Measurements from ENCODE around the gene TMEM245. TPM values are rescaled to one million over a fixed set of nuclear protein-coding genes. Genes with fewer than 3 reads are reported as not detected.

TMEM245 gene
- total RNA-seq, 1 experiment from 2014 or later: 110 TPM

GRCh38 chr9:109094268-109094667 is 25.5 kb downstream of the TMEM245 start:
- no peak for TF ChIP-seq CTCF (IDR thresholded peaks at IDR 0.05; ENCODE audit: insufficient read depth in 1 of 2, low read depth in 1 of 2, low read length in 1 of 2, severe bottlenecking in 1 of 2, unreplicated experiment in 1 of 2)
- H3K9me3 ChIP-seq: no peaks in the 10 kb centered on the region
- CTCF ChIA-PET: no interaction called here
- no peaks in the 10 kb centered on the region; the same call in 1 of the 2 replicates for H3K36me3 ChIP-seq (ENCODE audit: control insufficient read depth, insufficient read depth, low read length)
- BruUV-seq (replicated peaks): no TSS peak
- no peaks in the 10 kb centered on the region for H3K27me3 Mint-ChIP-seq (ENCODE audit: insufficient read depth, unreplicated experiment)
- no peak overlapping the region for H3K4me3 Mint-ChIP-seq (ENCODE audit: unreplicated experiment)
- H3K4me3 ChIP-seq (ENCODE audit: low read depth, low read length): no peak overlapping the region
- H3K36me3 Mint-ChIP-seq (ENCODE audit: insufficient read depth, unreplicated experiment): peaks cover 55% of the 10 kb centered on the region
- H3K4me1 Mint-ChIP-seq (ENCODE audit: low read depth, unreplicated experiment): peaks cover 49% of the 10 kb centered on the region
- no peaks in the 10 kb centered on the region for H3K9me3 Mint-ChIP-seq (ENCODE audit: unreplicated experiment)
- peaks cover 43% of the 10 kb centered on the region for H3K4me1 ChIP-seq
- no peak overlapping the region for H3K27ac Mint-ChIP-seq (ENCODE audit: unreplicated experiment)
- H3K27me3 ChIP-seq (replicated peaks; ENCODE audit: control insufficient read depth, insufficient read depth, low read length): no peaks in the 10 kb centered on the region
- POLR2A ChIA-PET: no interaction called here
- DNase-seq: no peak
- intact Hi-C loops (cut with micrococcal nuclease; ENCODE audit: unreplicated experiment): no loop called here

- no TSS peak for BruUV-seq (replicated peaks)
- Mint-ChIP-seq H3K9me3 (ENCODE audit: unreplicated experiment) (no peaks in the 10 kb centered on the region), H3K27ac (ENCODE audit: unreplicated experiment) (peak overlapping the region; percentile 5), H3K4me3 (ENCODE audit: unreplicated experiment) (no peak overlapping the region), H3K36me3 (ENCODE audit: insufficient read depth, unreplicated experiment) (peaks cover 72% of the 10 kb centered on the region), H3K27me3 (ENCODE audit: insufficient read depth, unreplicated experiment) (no peaks in the 10 kb centered on the region), H3K4me1 (ENCODE audit: low read depth, unreplicated experiment) (peaks cover 42% of the 10 kb centered on the region)
- TF ChIP-seq CTCF (IDR thresholded peaks at IDR 0.05; ENCODE audit: insufficient read depth in 1 of 2, low read depth in 1 of 2, low read length in 1 of 2, severe bottlenecking in 1 of 2, unreplicated experiment in 1 of 2): no peak
- no peaks in the 10 kb centered on the region; the same call in none of the 2 replicates for H3K36me3 ChIP-seq (ENCODE audit: control insufficient read depth, insufficient read depth, low read length)
- ChIA-PET CTCF (no interaction called here), POLR2A (no interaction called here)
- intact Hi-C loops (cut with micrococcal nuclease; ENCODE audit: unreplicated experiment): no loop called here
- DNase-seq: no peak
- H3K4me1 ChIP-seq: peaks cover 35% of the 10 kb centered on the region
- H3K27me3 ChIP-seq (replicated peaks; ENCODE audit: control insufficient read depth, insufficient read depth, low read length): no peaks in the 10 kb centered on the region
- H3K9me3 ChIP-seq: no peaks in the 10 kb centered on the region
- no peak overlapping the region for H3K4me3 ChIP-seq (ENCODE audit: low read depth, low read length)
Observed at GRCh38 chr9:109092587-109092986, 27.2 kb downstream of the TMEM245 start.

- no peak overlapping the region for H3K4me3 Mint-ChIP-seq (ENCODE audit: unreplicated experiment)
- peaks cover 42% of the 10 kb centered on the region for H3K4me1 Mint-ChIP-seq (ENCODE audit: low read depth, unreplicated experiment)
- H3K4me3 ChIP-seq (ENCODE audit: low read depth, low read length): no peak overlapping the region
- POLR2A ChIA-PET: no interaction called here
- peak overlapping the region; percentile 43 for H3K27ac Mint-ChIP-seq (ENCODE audit: unreplicated experiment)
- H3K9me3 Mint-ChIP-seq (ENCODE audit: unreplicated experiment): no peaks in the 10 kb centered on the region
- no peak for TF ChIP-seq CTCF (IDR thresholded peaks at IDR 0.05; ENCODE audit: insufficient read depth in 1 of 2, low read depth in 1 of 2, low read length in 1 of 2, severe bottlenecking in 1 of 2, unreplicated experiment in 1 of 2)
- DNase-seq: no peak
- H3K36me3 Mint-ChIP-seq (ENCODE audit: insufficient read depth, unreplicated experiment): peaks cover 76% of the 10 kb centered on the region
- H3K27me3 Mint-ChIP-seq (ENCODE audit: insufficient read depth, unreplicated experiment): no peaks in the 10 kb centered on the region
- no peaks in the 10 kb centered on the region for H3K27me3 ChIP-seq (replicated peaks; ENCODE audit: control insufficient read depth, insufficient read depth, low read length)
- CTCF ChIA-PET: no interaction called here
- H3K4me1 ChIP-seq: peaks cover 35% of the 10 kb centered on the region
- H3K36me3 ChIP-seq (ENCODE audit: control insufficient read depth, insufficient read depth, low read length): no peaks in the 10 kb centered on the region; the same call in none of the 2 replicates
- BruUV-seq (replicated peaks): no TSS peak
- H3K9me3 ChIP-seq: no peaks in the 10 kb centered on the region
- intact Hi-C loops (cut with micrococcal nuclease; ENCODE audit: unreplicated experiment): no loop called here
Observed at GRCh38 chr9:109092051-109092580, 27.6 kb downstream of the TMEM245 start.
